HG02798 (cell line): ENCODE data around the gene C1QTNF4.
"Not testable (repeated sequence)": the region's sequence is repeated elsewhere in the genome, so short reads cannot be mapped to it uniquely, and the experiment has no call there.

ENCODE experiments used
- ATAC-seq: cut with Tn5 transposase; IDR thresholded peaks from one replicate; pipeline ENCODE4 v1.9.1; 2021; ENCODE audit warnings: mild to moderate bottlenecking; ENCODE audit not compliant: unreplicated experiment, poor library complexity

The C1QTNF4 gene

DNA sequence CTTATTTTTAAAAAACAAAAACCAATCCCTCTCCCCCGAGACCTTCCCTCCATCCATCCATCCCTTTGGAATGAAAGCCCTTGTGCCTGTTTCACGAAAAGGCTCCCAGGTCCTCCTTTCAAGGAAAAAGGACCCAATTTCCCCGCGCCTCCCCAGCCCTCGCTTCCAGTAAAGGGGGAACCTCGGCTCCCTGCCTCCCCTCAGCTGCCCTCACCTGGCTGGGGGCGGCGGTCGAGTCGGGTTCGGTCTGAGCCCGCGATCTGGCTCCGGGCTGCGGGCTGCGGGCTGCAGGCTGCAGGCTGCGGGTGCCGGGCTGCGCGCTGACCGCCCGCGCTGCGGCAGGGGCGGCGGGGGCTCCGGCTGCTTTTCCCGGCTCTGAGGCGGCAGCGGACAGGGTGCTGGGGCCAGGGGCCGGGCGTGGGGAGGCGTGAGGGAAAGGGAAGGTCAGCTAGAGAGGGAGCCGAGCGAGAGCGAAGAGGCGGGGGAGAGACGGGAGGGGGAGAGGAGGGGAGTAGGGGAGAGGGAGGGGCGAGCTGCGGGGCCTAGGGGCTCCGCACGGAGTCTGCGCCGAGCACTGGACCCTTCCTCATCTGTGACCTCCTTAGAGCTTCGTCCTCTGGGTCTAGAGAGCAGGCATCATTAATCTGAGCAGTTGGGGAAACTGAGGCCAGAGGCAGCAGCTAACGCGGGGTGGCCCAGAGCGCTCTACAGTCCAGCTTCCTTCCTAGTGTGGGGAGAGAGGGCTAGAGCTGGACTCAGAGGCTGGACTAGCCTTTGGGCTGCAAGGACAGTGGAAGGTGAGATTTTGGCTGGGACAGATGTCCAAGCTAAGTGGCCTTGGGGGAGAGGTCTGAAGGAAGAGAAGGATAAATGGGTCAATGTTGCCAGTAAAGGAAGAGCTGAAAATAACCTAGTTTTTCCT is at the start of gene C1QTNF4:
Gene C1QTNF4, minus strand, starts transcription at position 478 of the 922 bp plus-strand sequence. CDS start 3,601 bp downstream, outside the sequence.
- no peak for ATAC-seq

DNA sequence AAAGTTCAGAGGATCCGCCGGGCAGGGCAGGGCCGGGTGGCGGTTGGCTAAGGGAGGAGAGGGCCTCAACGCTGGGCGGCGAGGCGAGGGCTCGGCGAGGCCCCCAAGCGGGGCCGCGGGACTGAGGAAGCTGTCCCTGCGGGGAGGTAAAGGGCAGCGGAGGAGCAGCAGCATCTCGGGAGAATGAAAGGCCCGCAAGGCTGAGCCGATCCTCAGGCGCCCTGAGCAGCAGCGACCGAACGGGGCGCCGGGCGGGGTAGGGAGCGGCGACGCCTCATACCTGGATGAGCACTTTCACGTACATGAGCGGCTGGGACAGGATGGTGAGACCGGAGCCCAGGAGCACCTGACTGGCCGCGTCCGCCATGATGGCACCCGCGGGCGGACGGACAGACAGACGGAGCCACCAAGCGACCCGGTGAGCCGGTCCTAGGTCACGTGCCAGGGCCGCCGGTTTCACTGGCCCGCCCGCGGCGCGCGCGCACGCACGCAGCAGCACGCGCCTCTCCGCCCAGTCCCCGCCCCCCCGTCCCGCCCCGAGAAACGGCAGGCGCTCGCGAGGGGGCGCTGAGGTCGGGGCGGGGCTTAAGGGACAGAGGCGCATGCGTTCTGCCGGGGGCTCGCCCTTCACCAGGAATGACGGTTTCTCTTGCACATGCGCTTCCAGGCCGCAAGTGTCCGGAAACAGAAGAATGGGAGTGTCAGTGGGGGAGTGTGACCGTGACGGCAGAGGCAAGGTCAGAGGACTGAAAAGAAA is 48.1 kb upstream of the C1QTNF4 start, which contains the start of gene MTCH2:
Gene MTCH2, minus strand, starts transcription at position 461 of the 757 bp plus-strand sequence. Its CDS starts 94 bp downstream, at position 367.
- peak; percentile 95 for ATAC-seq

DNA sequence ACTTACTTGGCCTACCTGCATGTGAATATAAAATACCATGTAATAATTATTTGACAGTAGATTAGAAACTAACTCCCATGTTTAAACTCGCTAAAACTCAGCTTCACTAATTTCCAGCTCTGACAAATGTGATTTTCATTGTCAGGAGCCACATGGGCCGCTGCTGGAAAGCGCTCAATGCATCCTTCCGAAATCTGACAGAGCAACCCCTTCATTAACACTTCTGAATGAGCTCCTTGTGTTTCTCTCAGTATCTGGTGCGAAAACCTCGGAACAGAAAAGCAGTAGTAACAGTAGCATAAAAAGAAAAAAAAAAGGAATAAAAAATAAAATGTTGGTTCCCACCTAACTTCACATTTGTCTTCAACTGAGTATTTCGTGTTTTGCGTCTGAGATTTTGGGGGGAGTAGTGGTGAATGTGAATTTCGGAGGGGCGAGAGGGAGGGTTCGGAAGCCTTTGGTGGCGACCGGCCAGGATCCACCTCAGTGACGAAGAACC is 47.4 kb upstream of the C1QTNF4 start:
- ATAC-seq, result no peak

DNA sequence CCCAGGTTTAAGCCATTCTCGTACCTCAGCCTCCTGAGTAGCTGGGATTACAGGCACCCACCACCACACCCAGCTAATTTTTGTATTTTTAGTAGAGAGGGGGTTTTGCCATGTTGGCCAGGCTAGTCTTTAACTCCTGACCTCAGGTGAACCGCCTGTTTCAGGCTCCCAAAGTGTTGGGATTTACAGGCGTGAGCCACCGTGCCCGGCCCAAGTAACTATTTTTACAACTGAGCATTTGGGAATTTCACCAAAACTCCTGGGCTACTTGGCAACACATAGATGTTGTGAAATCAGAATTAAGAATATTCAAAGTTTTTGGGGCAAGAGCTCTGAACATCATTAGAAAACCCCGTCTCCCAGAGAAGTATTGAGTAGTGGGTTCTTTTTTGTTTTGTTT is 46.3 kb upstream of the C1QTNF4 start:
- ATAC-seq, result not testable (repeated sequence)

DNA sequence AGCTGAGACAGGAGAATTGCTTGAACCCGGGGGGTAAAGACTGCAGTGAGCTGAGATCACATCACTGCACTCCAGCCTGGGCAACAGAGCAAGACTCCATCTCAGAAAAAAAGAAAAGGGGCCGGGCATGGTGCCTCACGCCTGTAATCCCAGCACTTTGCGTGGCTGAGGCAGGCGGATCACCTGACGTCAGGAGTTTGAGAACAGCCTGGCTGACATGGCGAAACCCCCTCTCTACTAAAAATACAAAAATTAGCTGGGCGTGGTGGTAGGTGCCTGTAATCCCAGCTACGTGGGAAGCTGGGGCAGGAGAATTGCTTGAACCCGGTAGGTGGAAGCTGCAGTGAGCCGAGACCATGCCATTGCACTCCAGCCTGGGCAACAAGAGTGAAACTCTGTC is 42.1 kb upstream of the C1QTNF4 start:
- ATAC-seq, result not testable (repeated sequence)

DNA sequence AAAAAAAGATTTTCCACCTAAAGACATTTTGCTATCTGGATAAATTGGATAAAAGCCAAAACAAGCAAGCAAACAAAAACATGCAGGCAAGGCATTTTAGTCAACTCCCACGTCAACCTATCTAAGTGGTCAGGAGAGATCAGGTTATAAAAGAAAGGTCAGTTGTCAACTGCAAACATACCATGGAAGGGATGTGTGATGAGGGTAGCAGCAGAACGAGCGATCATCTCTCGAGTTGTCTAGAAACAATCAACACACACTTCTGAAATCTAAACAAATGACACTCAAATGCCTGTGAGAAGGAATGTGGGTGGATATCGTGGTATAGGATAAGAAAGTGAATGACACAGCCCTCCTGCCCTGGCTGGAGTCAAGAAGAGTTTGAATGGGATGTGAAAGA is 37.3 kb upstream of the C1QTNF4 start:
- no peak for ATAC-seq

DNA sequence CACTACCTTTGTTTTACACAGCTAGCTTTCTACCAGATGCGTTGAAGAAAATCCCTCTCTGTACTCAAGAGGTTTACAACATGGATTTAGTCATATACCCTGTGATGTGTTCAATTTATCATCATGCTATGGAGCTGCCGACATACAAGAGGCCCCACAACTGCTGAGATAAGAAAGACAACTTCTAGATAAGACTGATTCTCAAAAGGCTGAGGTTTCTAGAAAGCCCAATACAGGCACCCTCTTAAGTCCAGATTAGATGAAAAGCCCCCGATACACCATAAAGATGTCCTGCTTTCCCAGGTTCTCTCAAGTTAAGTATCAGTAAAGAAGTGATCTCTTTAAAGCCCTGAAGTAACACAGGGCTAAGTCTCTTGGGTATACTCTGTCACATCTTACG is 33.8 kb upstream of the C1QTNF4 start:
- ATAC-seq, result no peak

DNA sequence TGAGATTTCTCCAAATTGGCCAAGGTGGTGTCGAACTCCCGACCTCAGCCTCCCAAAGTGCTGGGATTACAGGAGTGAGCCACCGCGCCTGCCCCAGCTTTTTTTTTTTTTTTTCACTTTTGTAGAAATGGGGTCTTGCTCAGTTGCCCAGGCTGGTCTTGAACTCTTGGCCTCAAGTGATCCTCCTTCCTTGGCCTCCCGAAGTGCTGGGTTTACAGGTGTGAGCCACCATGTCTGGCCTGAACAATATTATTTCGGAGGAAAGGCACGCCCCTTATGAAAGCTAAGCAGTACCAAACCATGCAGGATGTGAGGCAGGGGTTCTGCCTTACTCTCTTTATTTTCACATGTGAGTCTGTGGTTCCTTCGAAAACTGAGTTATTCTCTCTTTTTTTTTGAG is 32.0 kb upstream of the C1QTNF4 start:
- no peak for ATAC-seq

DNA sequence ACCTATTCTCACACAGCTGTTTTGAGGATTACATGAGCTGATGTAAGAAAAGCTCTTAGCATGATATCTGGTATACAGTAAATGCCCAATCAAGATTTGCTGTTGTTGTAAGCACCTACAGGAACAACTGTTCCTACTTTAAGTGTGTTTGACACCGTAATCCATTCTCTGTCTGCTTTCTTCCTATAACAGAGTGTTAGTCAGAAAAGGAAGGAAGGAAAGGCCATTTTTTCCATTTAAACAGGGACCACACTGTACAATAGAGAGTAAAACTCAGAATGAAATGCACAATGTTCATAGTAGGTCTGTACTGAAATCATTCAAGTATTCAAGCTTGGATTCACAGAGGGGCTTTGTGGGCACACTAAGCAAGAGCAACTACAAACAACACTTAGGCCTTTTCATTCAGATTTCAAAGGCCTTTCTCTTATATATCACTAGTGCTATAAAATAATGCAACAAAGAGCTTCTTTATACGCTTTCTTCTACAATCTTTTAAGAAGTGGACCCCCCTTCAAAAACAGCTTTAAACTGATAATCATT is 26.7 kb upstream of the C1QTNF4 start:
- no peak for ATAC-seq

DNA sequence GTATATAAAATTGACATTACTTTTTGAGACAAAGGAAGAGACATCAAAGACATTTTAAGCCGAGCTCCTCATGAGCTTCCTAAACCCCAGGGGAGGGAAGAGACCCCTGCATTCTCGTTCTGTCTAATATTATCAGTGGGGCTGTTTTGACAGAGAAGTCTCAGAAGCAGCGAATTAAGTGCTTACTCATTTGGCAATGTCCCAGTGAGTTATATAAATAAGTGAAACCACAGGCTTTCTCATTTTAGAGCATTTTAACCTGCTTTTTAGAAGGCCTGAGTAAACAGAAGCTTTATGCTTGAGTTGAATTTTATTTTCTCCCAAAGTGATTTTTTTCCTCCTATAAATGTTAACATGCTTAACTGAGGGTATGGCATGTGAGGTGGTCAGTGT is 23.2 kb upstream of the C1QTNF4 start:
- ATAC-seq, result no peak

DNA sequence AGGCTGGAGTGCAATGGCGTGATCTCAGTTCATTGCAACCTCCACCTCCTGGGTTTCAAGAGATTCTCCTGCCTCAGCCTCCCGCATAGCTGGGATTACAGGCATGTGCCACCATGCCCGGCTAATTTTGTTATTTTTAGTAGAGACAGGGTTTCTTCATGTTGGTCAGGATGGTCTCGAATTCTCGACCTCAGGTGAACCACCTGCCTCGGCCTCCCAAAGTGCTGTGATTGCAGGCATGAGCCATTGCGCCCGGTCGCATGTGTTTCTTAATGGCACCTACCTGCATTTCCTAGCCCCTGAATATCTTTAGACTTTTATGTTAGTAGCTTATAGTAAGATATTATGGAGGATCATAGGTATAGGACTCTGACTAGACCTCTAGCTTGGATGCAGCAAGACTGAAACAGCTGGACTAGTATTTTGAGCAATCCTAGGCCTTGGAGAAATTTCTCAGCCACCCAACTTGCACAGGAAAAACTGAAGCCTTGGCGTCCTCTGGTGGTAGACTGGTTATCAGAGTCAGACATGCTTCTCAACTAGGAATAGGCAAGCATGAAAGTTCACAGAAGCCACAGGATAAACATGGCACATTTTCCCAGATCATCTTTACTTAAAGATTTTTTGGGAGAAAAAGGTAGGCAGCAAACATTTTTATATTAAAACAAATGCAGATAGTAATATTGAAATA is 22.7 kb upstream of the C1QTNF4 start:
- no peak for ATAC-seq

DNA sequence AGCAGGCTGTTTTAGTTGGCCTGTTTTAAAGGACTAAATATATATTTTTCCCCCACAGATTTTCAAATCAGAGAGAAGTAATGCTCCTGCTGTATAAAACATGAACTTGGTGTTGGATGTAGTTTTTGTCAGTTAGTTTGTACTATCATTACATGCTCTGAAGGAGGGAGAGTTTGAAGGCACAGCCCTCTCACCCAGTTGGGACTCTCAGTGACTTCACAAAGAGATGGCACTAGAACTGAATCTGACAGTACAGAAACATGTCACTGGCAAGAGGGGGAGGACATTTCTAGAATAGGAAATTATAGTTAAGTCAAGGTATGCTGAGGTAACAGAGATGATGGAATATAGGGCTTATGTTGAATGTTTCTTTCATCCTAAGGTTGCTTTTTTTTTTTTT is 21.0 kb upstream of the C1QTNF4 start:
- no peak for ATAC-seq

DNA sequence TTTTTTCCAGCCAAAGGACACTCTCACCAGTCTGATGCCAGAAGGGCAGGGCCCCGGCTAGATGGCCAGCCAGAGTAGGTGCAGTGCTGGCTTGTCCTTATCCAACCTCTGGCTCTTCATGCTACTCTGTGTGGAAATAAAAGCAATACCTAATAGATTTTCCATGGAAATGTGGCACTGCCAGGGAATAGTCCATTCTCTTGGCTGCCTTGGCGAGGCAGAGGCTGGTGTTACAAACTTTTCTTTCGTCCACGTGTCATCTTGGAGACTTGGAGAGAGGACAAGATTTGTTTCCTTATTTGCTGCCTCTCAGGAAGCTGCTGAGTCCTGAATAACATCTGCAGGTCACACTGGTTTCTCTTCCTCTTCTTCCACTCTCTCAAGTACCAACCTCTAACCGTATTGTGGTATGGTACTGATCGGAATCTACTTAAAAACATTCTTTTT is 17.2 kb upstream of the C1QTNF4 start:
- peak; percentile 77 for ATAC-seq

DNA sequence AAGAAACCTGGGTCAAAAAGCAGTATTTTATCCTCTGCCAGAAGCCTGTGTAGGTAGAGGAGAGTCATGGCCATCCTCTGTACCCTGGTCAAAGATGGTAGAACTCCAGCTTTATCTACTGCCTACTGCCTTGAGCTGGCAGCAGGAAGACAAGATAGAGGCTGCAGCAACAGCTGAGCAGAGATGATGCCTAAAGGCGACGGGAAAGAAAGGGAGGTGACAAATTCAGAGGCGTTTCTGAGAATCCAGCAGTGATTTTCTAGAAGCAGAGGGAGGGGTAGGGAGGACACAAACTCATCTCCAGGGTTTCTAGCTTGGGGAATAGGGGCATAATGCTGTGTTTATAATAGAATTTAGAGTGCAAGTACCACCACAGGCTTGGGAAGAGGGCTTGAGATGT is 15.5 kb upstream of the C1QTNF4 start:
- no peak for ATAC-seq

DNA sequence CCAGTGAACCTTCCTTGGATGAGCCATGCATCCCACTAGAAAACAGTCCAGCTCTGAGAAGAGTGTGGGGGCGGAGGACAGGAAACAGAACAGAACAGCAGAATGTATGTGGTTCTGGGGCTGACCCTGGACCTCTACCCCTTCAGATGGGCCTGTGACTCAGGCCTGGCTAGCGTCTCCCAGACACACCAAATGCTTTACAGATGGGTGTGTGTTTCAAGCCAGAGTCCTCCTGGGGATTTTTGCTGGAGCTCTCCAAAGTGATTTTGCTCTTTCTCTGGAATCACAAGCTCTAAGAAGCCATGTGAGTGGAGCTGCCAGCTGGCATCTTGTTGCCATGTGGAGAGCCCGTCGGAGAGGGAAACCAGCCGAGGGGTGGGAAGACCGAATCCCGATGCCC is 13.2 kb upstream of the C1QTNF4 start:
- ATAC-seq, result no peak

DNA sequence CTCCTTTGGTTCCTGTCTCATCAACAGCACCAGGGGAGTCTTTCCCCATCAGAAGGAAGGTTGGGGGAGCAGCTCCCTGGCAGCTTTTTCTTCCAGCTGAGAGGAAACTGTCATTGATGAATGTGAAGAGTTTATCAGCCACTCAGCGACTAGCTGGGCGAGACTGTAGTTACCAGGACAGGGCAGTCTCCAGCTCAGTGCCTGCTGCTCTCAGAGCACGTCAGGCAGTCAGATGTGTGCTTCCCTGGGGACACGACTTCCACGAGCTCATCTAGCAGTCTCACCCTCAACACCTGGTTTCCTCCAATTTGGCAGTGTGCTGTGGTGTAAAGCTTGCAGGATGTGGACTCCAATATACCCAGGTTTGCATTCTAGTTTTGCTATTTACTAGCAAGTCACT is 12.5 kb upstream of the C1QTNF4 start:
- no peak for ATAC-seq

DNA sequence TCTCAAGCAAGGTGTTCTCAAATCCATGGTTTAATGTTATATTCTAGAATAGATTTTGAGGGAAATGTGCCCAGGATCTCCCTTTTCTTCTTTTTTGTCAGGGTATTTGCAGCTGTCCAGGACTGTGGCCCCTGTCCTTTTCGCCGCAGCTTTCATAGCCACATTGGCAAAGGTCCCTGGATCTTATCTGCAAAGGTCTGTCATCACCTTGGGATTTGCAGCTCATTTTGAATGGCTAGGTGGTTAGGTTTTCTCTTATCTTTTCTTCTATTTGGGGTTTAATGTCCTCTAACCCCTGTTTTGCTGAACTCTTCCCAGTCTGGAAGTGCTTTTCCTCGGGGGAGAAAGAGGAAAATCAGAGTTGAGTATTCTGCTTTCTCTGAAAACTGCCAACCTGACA is 11.7 kb upstream of the C1QTNF4 start:
- no peak for ATAC-seq

DNA sequence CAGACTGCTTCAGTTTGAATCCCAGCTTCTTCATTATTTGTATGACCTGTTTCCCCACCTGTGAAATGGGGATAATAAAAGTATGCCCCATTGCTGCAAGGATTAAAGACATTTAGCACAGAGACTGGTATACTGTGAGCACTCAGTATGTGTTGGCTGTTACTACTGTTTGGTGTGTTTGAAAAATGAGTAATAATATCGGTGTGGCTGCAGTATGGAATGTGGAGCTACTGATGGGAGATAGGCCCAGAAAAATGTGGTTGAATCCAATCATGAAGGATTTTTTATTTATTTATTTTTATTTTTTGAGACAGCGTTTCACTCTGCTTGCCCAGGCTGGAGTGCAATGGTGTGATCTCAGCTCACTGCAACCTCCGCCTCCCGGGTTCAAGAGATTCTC is 9.1 kb upstream of the C1QTNF4 start:
- no peak for ATAC-seq

DNA sequence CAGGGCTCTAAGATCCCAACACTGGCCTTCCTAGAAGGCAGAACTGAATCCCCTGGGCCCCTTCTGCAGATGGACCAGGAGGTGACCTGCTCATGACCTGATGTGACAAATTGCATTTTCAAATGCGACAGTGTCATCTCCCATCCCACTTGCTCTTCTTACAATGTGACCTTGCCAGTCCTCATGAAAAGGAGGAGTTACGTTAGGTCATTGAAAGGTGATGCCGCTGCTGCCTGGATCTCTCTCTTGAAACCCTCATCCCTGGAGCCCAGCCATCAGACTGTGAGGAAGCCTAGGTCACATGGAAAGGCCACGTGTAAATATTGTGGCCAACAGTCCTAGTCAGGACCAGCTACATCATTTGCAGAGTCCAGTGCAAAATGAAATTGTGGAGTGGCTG is 5.7 kb upstream of the C1QTNF4 start:
- no peak for ATAC-seq

DNA sequence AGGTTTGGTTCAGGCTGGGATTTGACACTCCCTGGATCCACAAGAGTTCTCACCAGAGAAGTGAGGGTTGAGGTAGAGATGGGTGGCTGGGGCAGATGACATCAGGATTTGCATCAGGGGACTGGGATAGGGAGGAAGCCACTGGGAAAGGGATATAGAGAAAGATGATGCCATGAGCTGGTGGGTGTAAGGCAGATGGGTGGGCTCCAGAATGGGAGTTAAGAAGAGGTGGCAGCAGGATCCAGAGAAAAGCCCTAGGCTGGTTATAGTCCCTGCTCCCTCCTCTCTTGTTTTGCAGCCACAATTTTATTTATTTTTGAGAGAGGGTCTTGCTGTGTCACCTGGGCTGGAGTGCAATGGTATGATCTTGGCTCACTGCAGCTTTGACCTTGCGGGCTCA is 1.8 kb upstream of the C1QTNF4 start:
- ATAC-seq, result no peak
